ENCODE measurements around the gene NAIF1. TPM values are rescaled to one million over a fixed set of nuclear protein-coding genes. Genes with fewer than 3 reads are reported as not detected.

NAIF1 gene
- total and polyA plus RNA-seq, 2 donors from 2014 or later = 9.7 to 12.3 TPM

- Histone ChIP-seq H3K27me3 (ENCODE audit: control insufficient read depth, insufficient read depth, low read length) (no peaks in the 10 kb centered on the region), H3K27ac (ENCODE audit: low read depth in 2 of 2, low read length in 2 of 2) (peak overlapping the region; percentile 32 to 59), H3K9me3 (ENCODE audit: control insufficient read depth in 2 of 3, insufficient read depth in 1 of 3, low read length in 3 of 3) (no peaks in the 10 kb centered on the region), H3K9ac (ENCODE audit: low read length in 3 of 3) (no peak overlapping the region), H3K4me3 (ENCODE audit: low read length in 3 of 3) (no peak overlapping the region), H3K36me3 (ENCODE audit: control insufficient read depth in 2 of 3, insufficient read depth in 3 of 3, low read length in 3 of 3) (peaks cover under 1 to 32% (median 23%) of the 10 kb centered on the region in 3 donors), H3K4me1 (ENCODE audit: control insufficient read depth in 2 of 3, insufficient read depth in 2 of 3, low read depth in 1 of 3, low read length in 3 of 3) (peaks cover 0 to 15% (median 12%) of the 10 kb centered on the region in 3 donors)
- intact Hi-C loops (cut with DNase I) = no loop called here
- DNase-seq (peak in 1 of 5 donors; percentile 39), FAIRE-seq (no peak)
- no peak for TF ChIP-seq CTCF (IDR thresholded peaks at IDR 0.05; ENCODE audit: borderline replicate concordance, extremely low read depth, insufficient read depth)
These were observed 42.1 kb upstream of the NAIF1 start for GRCh38 chr9:128109050-128109709.

GRCh38 chr9:128108269-128109049 lies 41.3 kb upstream of the NAIF1 start:
- intact Hi-C loops (cut with DNase I) = no loop called here
- H3K4me3 ChIP-seq (ENCODE audit: low read length in 3 of 3) = no peak overlapping the region

GRCh38 chr9:128107468-128108268 lies 40.5 kb upstream of the NAIF1 start:
- Histone ChIP-seq H3K27me3 (ENCODE audit: control insufficient read depth, insufficient read depth, low read length) (no peaks in the 10 kb centered on the region), H3K27ac (ENCODE audit: low read depth in 2 of 2, low read length in 2 of 2) (peak overlapping the region; percentile 49 to 66), H3K9me3 (ENCODE audit: control insufficient read depth in 2 of 3, insufficient read depth in 1 of 3, low read length in 3 of 3) (no peaks in the 10 kb centered on the region), H3K36me3 (ENCODE audit: control insufficient read depth in 2 of 3, insufficient read depth in 3 of 3, low read length in 3 of 3) (peaks cover 4 to 47% (median 30%) of the 10 kb centered on the region in 3 donors), H3K9ac (ENCODE audit: low read length in 3 of 3) (no peak overlapping the region), H3K4me3 (ENCODE audit: low read length in 3 of 3) (no peak overlapping the region), H3K4me1 (ENCODE audit: control insufficient read depth in 2 of 3, insufficient read depth in 2 of 3, low read depth in 1 of 3, low read length in 3 of 3) (peaks cover 0 to 25% (median 22%) of the 10 kb centered on the region in 3 donors)
- FAIRE-seq (no peak), DNase-seq (peak in 1 of 5 donors; percentile 59)
- intact Hi-C loops (cut with DNase I) = no loop called here
- TF ChIP-seq CTCF (IDR thresholded peaks at IDR 0.05; ENCODE audit: borderline replicate concordance, extremely low read depth, insufficient read depth) = no peak

More at GRCh38 chr9:128108269-128109049, 41.3 kb upstream of the NAIF1 start:
- FAIRE-seq = no peak
- Histone ChIP-seq H3K36me3 (ENCODE audit: control insufficient read depth in 2 of 3, insufficient read depth in 3 of 3, low read length in 3 of 3) (peaks cover 4 to 40% (median 29%) of the 10 kb centered on the region in 3 donors), H3K27ac (ENCODE audit: low read depth in 2 of 2, low read length in 2 of 2) (peak overlapping the region; percentile 32 to 66), H3K9ac (ENCODE audit: low read length in 3 of 3) (no peak overlapping the region), H3K4me1 (ENCODE audit: control insufficient read depth in 2 of 3, insufficient read depth in 2 of 3, low read depth in 1 of 3, low read length in 3 of 3) (peaks cover 0 to 19% (median 14%) of the 10 kb centered on the region in 3 donors), H3K9me3 (ENCODE audit: control insufficient read depth in 2 of 3, insufficient read depth in 1 of 3, low read length in 3 of 3) (no peaks in the 10 kb centered on the region), H3K27me3 (ENCODE audit: control insufficient read depth, insufficient read depth, low read length) (no peaks in the 10 kb centered on the region)
- no peak for TF ChIP-seq CTCF (IDR thresholded peaks at IDR 0.05; ENCODE audit: borderline replicate concordance, extremely low read depth, insufficient read depth)
- DNase-seq = peak in 1 of 5 donors; percentile 50

Measured in kidney (tissue), 14 donors.